ENCODE measurements around the gene CES4A.

DNA sequence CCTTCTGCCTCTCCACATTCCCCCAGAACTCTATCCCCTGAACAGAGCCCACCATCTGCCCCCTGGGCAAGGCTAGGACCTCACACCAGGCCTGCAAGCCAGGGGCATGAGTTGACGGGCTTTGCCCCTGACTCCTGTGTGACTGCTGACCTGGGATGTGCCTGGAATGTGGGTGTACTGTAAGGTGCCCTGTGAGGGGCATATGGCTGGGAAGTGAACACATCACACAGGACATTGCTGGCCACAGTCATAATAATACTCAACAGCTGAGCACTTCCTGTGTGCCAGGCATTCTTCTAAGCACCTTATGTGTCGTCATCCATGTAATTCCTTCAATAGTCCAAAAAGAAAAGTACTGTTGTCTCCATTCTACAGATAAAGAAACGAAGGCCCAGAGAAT, 13.3 kb downstream of the CES4A start:
- TF ChIP-seq, protein P1, sequence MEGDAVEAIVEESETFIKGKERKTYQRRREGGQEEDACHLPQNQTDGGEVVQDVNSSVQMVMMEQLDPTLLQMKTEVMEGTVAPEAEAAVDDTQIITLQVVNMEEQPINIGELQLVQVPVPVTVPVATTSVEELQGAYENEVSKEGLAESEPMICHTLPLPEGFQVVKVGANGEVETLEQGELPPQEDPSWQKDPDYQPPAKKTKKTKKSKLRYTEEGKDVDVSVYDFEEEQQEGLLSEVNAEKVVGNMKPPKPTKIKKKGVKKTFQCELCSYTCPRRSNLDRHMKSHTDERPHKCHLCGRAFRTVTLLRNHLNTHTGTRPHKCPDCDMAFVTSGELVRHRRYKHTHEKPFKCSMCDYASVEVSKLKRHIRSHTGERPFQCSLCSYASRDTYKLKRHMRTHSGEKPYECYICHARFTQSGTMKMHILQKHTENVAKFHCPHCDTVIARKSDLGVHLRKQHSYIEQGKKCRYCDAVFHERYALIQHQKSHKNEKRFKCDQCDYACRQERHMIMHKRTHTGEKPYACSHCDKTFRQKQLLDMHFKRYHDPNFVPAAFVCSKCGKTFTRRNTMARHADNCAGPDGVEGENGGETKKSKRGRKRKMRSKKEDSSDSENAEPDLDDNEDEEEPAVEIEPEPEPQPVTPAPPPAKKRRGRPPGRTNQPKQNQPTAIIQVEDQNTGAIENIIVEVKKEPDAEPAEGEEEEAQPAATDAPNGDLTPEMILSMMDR (IDR thresholded peaks at IDR 0.05), result no peak
- TF ChIP-seq POLR2A (IDR thresholded peaks at IDR 0.05), result no peak

Data from Peyer's patch (tissue), 4 donors.